PC-3 (cell line): ENCODE data around the gene ARHGAP31. TPM values are rescaled to one million over a fixed set of nuclear protein-coding genes. Genes with fewer than 3 reads are reported as not detected.

Experiments used
- ATAC-seq: fragments of 200-7000 bp; cut with Tn5 transposase; 2 replicates; pipeline ENCODE4 v1.9.1; 2020; ENCODE audit warnings: mild to moderate bottlenecking, moderate library complexity
- BruUV-seq: library from RNA; stranded (reverse); fragments of 400-500 nt; replicated peaks from 2 replicates; lab custom pipeline; 2021; lab: Mats Ljungman, UMichigan
- CTCF ChIA-PET: fragments of 300-600 bp; sonication (Branson Sonifier 250); formaldehyde crosslinking; loops from one replicate; lab custom pipeline; 2022; ENCODE audit warnings: antibody characterized with exemption; lab: Charles Lee
- POLR2A ChIA-PET: fragments of 300-600 bp; sonication (Branson Sonifier 250); formaldehyde crosslinking; loops from one replicate; lab custom pipeline; 2022; ENCODE audit warnings: antibody characterized with exemption; ENCODE audit not compliant: unreplicated experiment; lab: Charles Lee
- DNase-seq: peaks from one replicate; pipeline ENCODE4 v3.0.0-alpha.2; 2015
- H2AFZ ChIP-seq: fragments of 300-600 bp; sonication (generic); 2 replicates; pipeline ENCODE4 v1.6.0; 2016; ENCODE audit warnings: antibody characterized with exemption, low read length
- H3F3A ChIP-seq: fragments of 300-600 bp; sonication (generic); one replicate; pipeline ENCODE4 v1.6.0; 2017; ENCODE audit warnings: antibody characterized with exemption, low read length, control low read depth, mild to moderate bottlenecking; ENCODE audit not compliant: unreplicated experiment
- H3K27ac ChIP-seq: fragments of 300-600 bp; sonication (generic); 2 replicates; pipeline ENCODE4 v1.5.1; 2016; ENCODE audit warnings: mild to moderate bottlenecking, low read length
- H3K27me3 ChIP-seq: fragments of 300-600 bp; sonication (generic); 2 replicates; pipeline ENCODE4 v1.6.1; 2016; ENCODE audit warnings: low read length, mixed read lengths
- H3K36me3 ChIP-seq: fragments of 300-600 bp; sonication (generic); 2 replicates; pipeline ENCODE4 v1.6.1; 2016; ENCODE audit warnings: low read depth, mixed run types, low read length, mixed read lengths
- H3K4me1 ChIP-seq: fragments of 300-600 bp; sonication (generic); 2 replicates; pipeline ENCODE4 v1.5.1; 2016; ENCODE audit warnings: low read length; ENCODE audit not compliant: insufficient read depth
- H3K4me2 ChIP-seq: fragments of 300-600 bp; sonication (generic); 2 replicates; pipeline ENCODE4 v1.6.0; 2016; ENCODE audit warnings: low read length
- H3K4me3 ChIP-seq: fragments of 300-600 bp; sonication (generic); 2 replicates; pipeline ENCODE4 v1.5.1; 2016; ENCODE audit warnings: mild to moderate bottlenecking, low read length, mixed read lengths
- H3K79me2 ChIP-seq: fragments of 300-600 bp; sonication (generic); 2 replicates; pipeline ENCODE4 v1.6.1; 2017; ENCODE audit warnings: low read length, mixed read lengths
- H3K9ac ChIP-seq: fragments of 300-600 bp; sonication (generic); 2 replicates; pipeline ENCODE4 v1.6.0; 2016; ENCODE audit warnings: mild to moderate bottlenecking, low read length
- H3K9me2 ChIP-seq: fragments of 300-600 bp; sonication (generic); replicated peaks from 2 replicates; pipeline ENCODE4 v1.6.1; 2016; ENCODE audit warnings: mixed run types, low read length, mixed read lengths
- H3K9me3 ChIP-seq: fragments of 300-600 bp; sonication (generic); 2 replicates; pipeline ENCODE4 v1.6.1; 2016; ENCODE audit warnings: low read length, mixed read lengths
- H4K20me1 ChIP-seq: fragments of 300-600 bp; sonication (generic); 2 replicates; pipeline ENCODE4 v1.6.1; 2016; ENCODE audit warnings: low read length, mixed read lengths
- EZH2 ChIP-seq: fragments of 300-600 bp; sonication (generic); IDR thresholded peaks from one replicate; pipeline ENCODE4 v1.6.1; 2017; ENCODE audit warnings: antibody characterized with exemption, mild to moderate bottlenecking, low read length; ENCODE audit not compliant: unreplicated experiment
- EZH2phosphoT487 ChIP-seq: fragments of 300-600 bp; sonication (generic); IDR thresholded peaks from 2 replicates; pipeline ENCODE4 v1.6.1; 2018; ENCODE audit warnings: mild to moderate bottlenecking, antibody characterized with exemption, low read length, borderline replicate concordance
- intact Hi-C: fragments of 100-400 bp; cut with micrococcal nuclease; formaldehyde crosslinking; loops from 2 replicates; pipeline ENCODE4 v1.9.0; 2023
- total RNA-seq: library from RNA; depleted of rRNA; stranded (reverse); fragments of >200 nt; gene quantifications from 2 replicates; pipeline ENCODE4 v1.2.3, GENCODE V29; 2014
- TF ChIP-seq, protein P1 (sequence below): fragments of 300-600 bp; sonication (generic); conservative IDR thresholded peaks from 2 replicates; pipeline ENCODE4 v1.5.1; 2017; ENCODE audit warnings: antibody characterized with exemption, low read depth, mild to moderate bottlenecking, low read length

Gene ARHGAP31
- total RNA-seq, 1 experiment from 2014 or later, result 7.8 TPM

- ChIA-PET CTCF (no interaction called here), POLR2A (no interaction called here)
- Histone ChIP-seq H3K36me3 (no peaks in the 10 kb centered on the region), H4K20me1 (no peaks in the 10 kb centered on the region), H3K9me2 (no peaks in the 10 kb centered on the region), H3F3A (no peaks in the 10 kb centered on the region), H3K27me3 (no peaks in the 10 kb centered on the region), H3K27ac (no peak overlapping the region), H3K9me3 (no peaks in the 10 kb centered on the region), H3K4me2 (no peak overlapping the region), H3K79me2 (no peaks in the 10 kb centered on the region), H3K4me3 (no peak overlapping the region), H2AFZ (no peak overlapping the region), H3K4me1 (no peaks in the 10 kb centered on the region), H3K9ac (no peak overlapping the region)
- BruUV-seq, result no TSS peak
- intact Hi-C loops, result no loop called here
- no peak for ATAC-seq
- no peak for DNase-seq
- TF ChIP-seq EZH2 (no peak), EZH2phosphoT487 (no peak)
- TF ChIP-seq, protein P1, sequence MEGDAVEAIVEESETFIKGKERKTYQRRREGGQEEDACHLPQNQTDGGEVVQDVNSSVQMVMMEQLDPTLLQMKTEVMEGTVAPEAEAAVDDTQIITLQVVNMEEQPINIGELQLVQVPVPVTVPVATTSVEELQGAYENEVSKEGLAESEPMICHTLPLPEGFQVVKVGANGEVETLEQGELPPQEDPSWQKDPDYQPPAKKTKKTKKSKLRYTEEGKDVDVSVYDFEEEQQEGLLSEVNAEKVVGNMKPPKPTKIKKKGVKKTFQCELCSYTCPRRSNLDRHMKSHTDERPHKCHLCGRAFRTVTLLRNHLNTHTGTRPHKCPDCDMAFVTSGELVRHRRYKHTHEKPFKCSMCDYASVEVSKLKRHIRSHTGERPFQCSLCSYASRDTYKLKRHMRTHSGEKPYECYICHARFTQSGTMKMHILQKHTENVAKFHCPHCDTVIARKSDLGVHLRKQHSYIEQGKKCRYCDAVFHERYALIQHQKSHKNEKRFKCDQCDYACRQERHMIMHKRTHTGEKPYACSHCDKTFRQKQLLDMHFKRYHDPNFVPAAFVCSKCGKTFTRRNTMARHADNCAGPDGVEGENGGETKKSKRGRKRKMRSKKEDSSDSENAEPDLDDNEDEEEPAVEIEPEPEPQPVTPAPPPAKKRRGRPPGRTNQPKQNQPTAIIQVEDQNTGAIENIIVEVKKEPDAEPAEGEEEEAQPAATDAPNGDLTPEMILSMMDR, result no peak
Observed at GRCh38 chr3:119396870-119397269, 102.7 kb downstream of the ARHGAP31 start.

GRCh38 chr3:119400466-119400865, 106.3 kb downstream of the ARHGAP31 start:
- Histone ChIP-seq H3K4me3 (no peak overlapping the region), H3K9me3 (no peaks in the 10 kb centered on the region), H4K20me1 (no peaks in the 10 kb centered on the region), H2AFZ (no peak overlapping the region), H3K9me2 (no peaks in the 10 kb centered on the region), H3K27me3 (no peaks in the 10 kb centered on the region), H3K4me2 (no peak overlapping the region), H3F3A (no peaks in the 10 kb centered on the region), H3K36me3 (no peaks in the 10 kb centered on the region), H3K4me1 (peaks cover 10% of the 10 kb centered on the region), H3K9ac (no peak overlapping the region), H3K79me2 (no peaks in the 10 kb centered on the region), H3K27ac (no peak overlapping the region)
- ChIA-PET POLR2A (no interaction called here), CTCF (no interaction called here)
- TF ChIP-seq EZH2 (no peak), EZH2phosphoT487 (no peak)
- TF ChIP-seq, protein P1, result no peak
- DNase-seq, result no peak
- no peak for ATAC-seq
- BruUV-seq, result no TSS peak
- intact Hi-C loops, result no loop called here

- no TSS peak for BruUV-seq
- CTCF ChIA-PET, result no interaction called here
Observed at GRCh38 chr3:119401069-119401468, 106.9 kb downstream of the ARHGAP31 start.

More at GRCh38 chr3:119401069-119401468, 106.9 kb downstream of the ARHGAP31 start:
- Histone ChIP-seq H3F3A (no peaks in the 10 kb centered on the region), H3K27me3 (no peaks in the 10 kb centered on the region), H3K4me2 (no peak overlapping the region), H3K36me3 (no peaks in the 10 kb centered on the region), H3K27ac (no peak overlapping the region), H3K9me3 (no peaks in the 10 kb centered on the region), H3K79me2 (no peaks in the 10 kb centered on the region), H4K20me1 (no peaks in the 10 kb centered on the region), H2AFZ (no peak overlapping the region), H3K9me2 (no peaks in the 10 kb centered on the region), H3K9ac (no peak overlapping the region), H3K4me1 (peaks cover 10% of the 10 kb centered on the region), H3K4me3 (no peak overlapping the region)
- no peak for TF ChIP-seq EZH2phosphoT487
- TF ChIP-seq, protein P1, result no peak
- TF ChIP-seq EZH2, result no peak
- no peak for ATAC-seq
- POLR2A ChIA-PET, result no interaction called here
- intact Hi-C loops, result no loop called here
- DNase-seq, result no peak
